ENCODE measurements around the gene OLFML2B. TPM values are rescaled to one million over a fixed set of nuclear protein-coding genes. Genes with fewer than 3 reads are reported as not detected.
"Not testable (repeated sequence)": the region's sequence is repeated elsewhere in the genome, so short reads cannot be mapped to it uniquely, and the experiment has no call there.

Gene OLFML2B
- total RNA-seq, 4 donors from 2014 or later, result 0.70 to 2.5 (median 1.9) TPM

- H3K27ac ChIP-seq, result no peak overlapping the region
- no peak for DNase-seq
- H3K36me3 ChIP-seq, result no peaks in the 10 kb centered on the region
- peaks cover 0 to 4% (median 0%) of the 10 kb centered on the region in 4 donors for H3K9me3 ChIP-seq
- no peaks in the 10 kb centered on the region for H3K27me3 ChIP-seq
- TF ChIP-seq CTCF (IDR thresholded peaks at IDR 0.05) (no peak), POLR2A (IDR thresholded peaks at IDR 0.05) (no peak)
- H3K4me3 ChIP-seq, result no peak overlapping the region
- peaks cover 0 to 12% (median 6%) of the 10 kb centered on the region in 4 donors for H3K4me1 ChIP-seq
Observed at GRCh38 chr1:162068301-162068700, 44.6 kb upstream of the OLFML2B start.

GRCh38 chr1:162067466-162067865, 43.8 kb upstream of the OLFML2B start:
- H3K4me3 ChIP-seq, result no peak overlapping the region
- H3K27ac ChIP-seq, result no peak overlapping the region
- H3K4me1 ChIP-seq, result peaks cover 0 to 12% (median 6%) of the 10 kb centered on the region in 4 donors
- no peaks in the 10 kb centered on the region for H3K27me3 ChIP-seq
- DNase-seq, result no peak
- no peaks in the 10 kb centered on the region for H3K36me3 ChIP-seq
- H3K9me3 ChIP-seq, result peaks cover 0 to 4% (median 0%) of the 10 kb centered on the region in 4 donors
- TF ChIP-seq CTCF (IDR thresholded peaks at IDR 0.05), result no peak
- TF ChIP-seq POLR2A (IDR thresholded peaks at IDR 0.05), result no peak

- H3K4me1 ChIP-seq, result peaks cover 0 to 12% (median 6%) of the 10 kb centered on the region in 4 donors
- not testable (repeated sequence) for H3K36me3 ChIP-seq, H3K4me3 ChIP-seq, H3K9me3 ChIP-seq, H3K27ac ChIP-seq, DNase-seq, H3K27me3 ChIP-seq
Observed at GRCh38 chr1:162066836-162067235, 43.2 kb upstream of the OLFML2B start.

- H3K4me3 ChIP-seq, result no peak overlapping the region
- TF ChIP-seq CTCF (IDR thresholded peaks at IDR 0.05), result no peak
- no peak for TF ChIP-seq POLR2A (IDR thresholded peaks at IDR 0.05)
- H3K36me3 ChIP-seq, result no peaks in the 10 kb centered on the region
- H3K4me1 ChIP-seq, result peaks cover 0 to 8% (median 3%) of the 10 kb centered on the region in 4 donors
- peaks cover 0 to 4% (median 0%) of the 10 kb centered on the region in 4 donors for H3K9me3 ChIP-seq
- DNase-seq, result no peak
- no peak overlapping the region for H3K27ac ChIP-seq
- H3K27me3 ChIP-seq, result no peaks in the 10 kb centered on the region
Observed at GRCh38 chr1:162065016-162065415, 41.3 kb upstream of the OLFML2B start.

- H3K27ac ChIP-seq, result no peak overlapping the region
- H3K4me3 ChIP-seq, result no peak overlapping the region
- no peaks in the 10 kb centered on the region for H3K9me3 ChIP-seq
- DNase-seq, result no peak
- H3K4me1 ChIP-seq, result no peaks in the 10 kb centered on the region
- TF ChIP-seq CTCF (IDR thresholded peaks at IDR 0.05) (no peak), POLR2A (IDR thresholded peaks at IDR 0.05) (no peak)
- no peaks in the 10 kb centered on the region for H3K27me3 ChIP-seq
- H3K36me3 ChIP-seq, result no peaks in the 10 kb centered on the region
Observed at GRCh38 chr1:162062542-162063015, 38.9 kb upstream of the OLFML2B start.

GRCh38 chr1:162060314-162060713, 36.6 kb upstream of the OLFML2B start:
- no peak overlapping the region for H3K4me3 ChIP-seq
- DNase-seq, result no peak
- no peaks in the 10 kb centered on the region for H3K27me3 ChIP-seq
- no peak overlapping the region for H3K27ac ChIP-seq
- no peak for TF ChIP-seq POLR2A (IDR thresholded peaks at IDR 0.05)
- H3K4me1 ChIP-seq, result no peaks in the 10 kb centered on the region
- H3K9me3 ChIP-seq, result no peaks in the 10 kb centered on the region
- H3K36me3 ChIP-seq, result no peaks in the 10 kb centered on the region

- Histone ChIP-seq H3K9me3 (no peaks in the 10 kb centered on the region), H3K4me1 (no peaks in the 10 kb centered on the region), H3K27ac (no peak overlapping the region), H3K36me3 (no peaks in the 10 kb centered on the region), H3K27me3 (no peaks in the 10 kb centered on the region), H3K4me3 (no peak overlapping the region)
- no peak for DNase-seq
- TF ChIP-seq CTCF (IDR thresholded peaks at IDR 0.05) (no peak), POLR2A (IDR thresholded peaks at IDR 0.05) (no peak)
Observed at GRCh38 chr1:162059721-162060120, 36.1 kb upstream of the OLFML2B start.

Data from Peyer's patch (tissue), 4 donors.